Ureter (tissue), 1 donor: ENCODE measurements around the gene SSB. TPM values are rescaled to one million over a fixed set of nuclear protein-coding genes. Genes with fewer than 3 reads are reported as not detected.
A peak's percentile ranks its signal among the peaks of the same experiment; 100 is the strongest.
"Not testable (repeated sequence)": the region's sequence is repeated elsewhere in the genome, so short reads cannot be mapped to it uniquely, and the experiment has no call there.

Experiments
- DNase-seq: peaks from one replicate; pipeline ENCODE4 v3.0.0-alpha.2; 2020; ENCODE audit warnings: low spot score
- total RNA-seq: library from RNA; stranded (reverse); gene quantifications from one replicate; pipeline ENCODE4 v1.2.4, GENCODE V29; 2023
- donor health status: DM: yes; HTN: yes; CAD: no.

The SSB gene
- 87.6 TPM for total RNA-seq

DNA sequence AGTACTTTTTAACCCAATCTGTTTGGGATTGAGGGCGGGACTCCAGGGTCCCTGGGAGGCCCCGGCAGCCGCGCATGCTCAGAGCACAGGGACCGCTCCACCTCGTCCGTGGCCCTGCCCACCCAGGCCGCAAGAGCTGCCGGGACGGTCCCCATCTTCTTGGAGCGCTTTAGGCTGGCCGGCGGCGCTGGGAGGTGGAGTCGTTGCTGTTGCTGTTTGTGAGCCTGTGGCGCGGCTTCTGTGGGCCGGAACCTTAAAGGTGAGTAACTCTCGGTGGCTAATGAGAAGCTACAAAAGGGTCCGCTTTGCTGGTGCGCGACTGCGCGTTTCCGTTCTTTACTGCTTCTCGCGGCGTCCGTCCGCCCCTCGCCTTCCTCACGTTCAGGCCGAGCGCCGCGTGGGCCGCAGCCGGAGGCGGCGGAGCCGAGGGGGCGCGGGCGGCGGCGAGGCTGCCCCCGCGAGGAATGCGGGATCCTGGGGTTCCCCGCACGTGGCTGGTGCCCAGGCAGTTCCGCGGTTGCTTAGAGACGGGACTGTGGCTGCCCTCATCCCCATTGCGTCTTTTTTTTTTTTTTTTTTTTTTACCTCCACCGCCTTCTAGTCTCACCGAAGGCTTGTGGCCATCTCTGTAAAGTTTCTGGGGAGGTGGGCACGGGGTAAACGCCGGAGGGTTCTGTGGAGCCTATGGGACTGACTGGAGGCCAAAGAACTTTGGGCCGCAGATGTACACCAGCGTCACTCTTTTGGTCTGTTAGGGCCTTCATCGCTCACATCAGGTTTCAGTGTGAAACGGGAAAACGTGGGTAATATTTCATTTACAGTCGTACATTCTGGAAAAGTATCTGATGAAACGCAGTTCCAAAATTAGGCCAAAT, at the start of gene SSB:
Gene SSB, plus strand, starts transcription at position 154 of the 875 bp plus-strand sequence. CDS start 2,090 bp downstream, outside the sequence.
- DNase-seq: peak; percentile 94

DNA sequence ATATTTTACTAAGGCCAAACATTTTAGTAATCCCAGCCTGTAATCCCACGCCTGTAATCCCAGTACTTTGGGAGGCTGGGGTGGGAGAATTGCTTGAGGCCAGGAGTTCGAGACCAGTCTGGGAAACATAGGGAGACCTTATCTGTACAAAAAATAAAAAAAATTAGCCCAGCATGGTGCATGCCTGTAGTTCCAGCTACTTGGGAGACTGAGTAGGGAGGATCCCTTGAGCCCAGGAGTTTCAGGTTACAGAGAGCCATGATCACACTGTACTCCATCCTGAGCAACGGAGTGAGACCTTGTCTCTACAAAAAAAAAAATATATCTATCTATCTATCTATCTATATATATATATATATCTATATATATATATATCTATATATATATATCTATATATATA, 45.9 kb upstream of the SSB start:
- DNase-seq: no peak

DNA sequence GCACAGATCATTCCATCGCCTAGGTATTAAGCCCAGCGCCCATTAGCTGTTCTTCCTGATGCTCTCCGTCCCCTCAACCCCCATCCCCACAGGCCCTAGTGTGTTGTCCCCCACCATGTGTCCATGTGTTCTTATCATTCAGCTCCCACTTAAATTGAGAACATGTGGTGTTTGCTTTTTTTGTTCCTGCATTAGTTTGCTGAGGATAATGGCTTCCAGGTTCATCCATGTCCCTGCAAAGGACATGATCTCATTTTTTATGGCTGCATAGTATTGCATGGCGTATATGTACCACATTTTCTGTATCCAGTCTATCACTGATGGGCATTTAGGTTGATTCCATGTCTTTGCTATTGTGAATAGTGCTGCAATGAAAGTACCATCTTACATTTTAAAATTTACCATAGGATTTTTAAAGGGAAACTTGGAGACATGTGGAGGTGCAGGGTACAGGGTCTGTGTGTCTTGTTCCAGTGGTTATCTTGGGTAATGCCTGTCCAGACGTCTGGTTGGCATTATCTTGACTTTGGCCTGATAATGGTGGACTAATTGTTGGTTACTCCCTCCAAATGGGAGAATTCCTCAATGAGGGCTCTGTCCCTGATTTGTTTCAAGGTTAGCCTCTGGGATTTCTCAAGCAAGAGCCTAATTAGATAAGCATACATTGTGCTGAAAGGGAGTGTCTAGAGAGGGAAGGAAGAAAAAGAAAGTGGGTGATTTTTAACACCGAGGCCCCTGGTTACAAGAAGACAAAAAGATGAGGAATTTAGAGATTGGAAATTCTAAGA, 43.4 kb upstream of the SSB start:
- no peak for DNase-seq

DNA sequence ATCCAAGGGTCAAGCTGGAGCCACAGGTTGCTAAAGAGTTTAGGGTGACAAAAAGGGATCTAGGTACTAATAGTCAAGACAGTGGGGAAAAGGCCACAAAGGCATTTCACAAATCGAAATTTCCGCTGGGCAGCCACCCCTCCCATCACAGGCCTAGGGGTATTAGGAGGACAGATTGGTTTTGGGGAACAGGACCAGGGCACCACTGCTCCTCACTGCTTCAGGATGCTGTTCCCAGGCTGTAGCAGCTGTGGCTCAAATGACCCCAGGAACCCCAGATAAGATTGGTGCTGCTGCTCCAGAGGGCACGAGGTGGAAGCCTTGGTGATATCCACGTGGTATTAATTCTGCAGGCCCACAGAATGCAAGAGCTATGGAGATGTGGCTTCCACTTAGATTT, 42.3 kb upstream of the SSB start:
- DNase-seq: no peak

DNA sequence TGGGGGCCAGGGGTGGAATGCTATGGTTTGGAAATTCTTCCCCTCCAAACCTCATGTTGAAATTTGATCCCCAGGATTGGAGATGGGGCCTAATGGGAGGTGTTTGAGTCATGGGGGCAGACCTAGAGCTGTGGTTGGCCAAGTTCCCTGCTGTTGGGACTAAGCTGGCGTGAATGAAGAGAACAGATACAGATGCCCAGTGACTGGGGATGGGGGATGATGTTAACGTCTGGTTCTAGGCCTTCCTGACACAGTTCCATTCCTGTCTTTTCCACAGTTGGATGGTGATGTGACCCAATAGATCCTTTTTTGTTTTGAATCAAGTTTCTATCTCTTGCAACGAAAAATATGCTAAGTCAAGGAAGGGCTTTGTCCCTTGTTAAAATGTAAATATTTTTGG, 41.3 kb upstream of the SSB start:
- DNase-seq: no peak

DNA sequence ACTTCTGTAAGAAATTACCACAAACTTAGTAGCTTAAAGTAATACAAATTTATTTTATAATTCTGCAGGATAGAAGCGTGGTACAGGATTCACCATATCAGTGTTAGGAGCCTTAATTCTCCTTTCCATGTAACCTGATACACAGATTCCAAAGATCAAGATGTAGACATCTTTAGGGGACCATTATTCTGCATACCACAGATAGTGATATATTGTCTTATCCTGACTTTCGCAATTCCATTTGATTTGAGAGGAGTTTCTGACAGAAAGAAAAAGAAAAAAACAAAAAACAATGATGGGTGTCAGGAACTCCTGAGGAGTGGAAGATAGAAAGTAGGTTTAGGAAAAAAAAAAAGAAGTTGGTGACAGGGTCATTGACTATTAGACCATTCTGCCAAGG, 40.9 kb upstream of the SSB start:
- no peak for DNase-seq

DNA sequence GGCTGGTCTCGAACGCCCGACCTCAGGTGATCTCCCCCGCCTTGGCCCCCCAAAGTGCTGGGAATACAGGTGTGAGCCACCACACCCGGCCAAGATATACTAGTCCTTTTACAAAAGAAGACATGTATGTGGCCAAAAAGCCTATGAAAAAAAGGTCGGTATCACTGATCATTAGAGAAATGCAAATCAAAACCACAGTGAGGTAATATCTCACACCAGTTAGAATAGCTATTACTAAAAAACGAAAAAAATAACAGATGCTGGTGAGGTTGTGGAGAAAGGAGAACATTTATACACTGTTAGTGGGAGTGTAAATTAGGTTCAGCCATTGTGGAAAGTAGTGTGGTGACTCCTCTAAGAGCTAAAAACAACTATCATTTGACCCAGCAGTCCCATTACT, 38.7 kb upstream of the SSB start:
- DNase-seq: no peak

DNA sequence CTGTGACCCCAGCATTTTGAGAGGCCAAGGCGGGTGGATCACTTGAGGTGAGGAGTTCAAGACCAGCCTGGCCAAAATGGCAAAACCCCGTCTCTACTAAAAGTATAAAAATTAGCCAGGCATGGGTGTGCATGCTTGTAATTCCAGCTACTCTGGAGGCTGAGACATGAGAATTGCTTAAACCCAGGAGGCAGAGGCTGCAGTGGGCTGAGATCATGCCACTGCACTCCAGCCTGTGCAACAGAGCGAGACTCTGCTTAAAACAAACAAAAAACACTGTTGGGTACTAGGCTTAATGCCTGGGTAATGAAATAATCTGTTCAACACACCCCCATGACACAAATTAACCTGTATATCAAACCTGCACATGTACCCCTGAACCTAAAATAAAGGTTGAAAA, 37.9 kb upstream of the SSB start:
- not testable (repeated sequence) for DNase-seq

DNA sequence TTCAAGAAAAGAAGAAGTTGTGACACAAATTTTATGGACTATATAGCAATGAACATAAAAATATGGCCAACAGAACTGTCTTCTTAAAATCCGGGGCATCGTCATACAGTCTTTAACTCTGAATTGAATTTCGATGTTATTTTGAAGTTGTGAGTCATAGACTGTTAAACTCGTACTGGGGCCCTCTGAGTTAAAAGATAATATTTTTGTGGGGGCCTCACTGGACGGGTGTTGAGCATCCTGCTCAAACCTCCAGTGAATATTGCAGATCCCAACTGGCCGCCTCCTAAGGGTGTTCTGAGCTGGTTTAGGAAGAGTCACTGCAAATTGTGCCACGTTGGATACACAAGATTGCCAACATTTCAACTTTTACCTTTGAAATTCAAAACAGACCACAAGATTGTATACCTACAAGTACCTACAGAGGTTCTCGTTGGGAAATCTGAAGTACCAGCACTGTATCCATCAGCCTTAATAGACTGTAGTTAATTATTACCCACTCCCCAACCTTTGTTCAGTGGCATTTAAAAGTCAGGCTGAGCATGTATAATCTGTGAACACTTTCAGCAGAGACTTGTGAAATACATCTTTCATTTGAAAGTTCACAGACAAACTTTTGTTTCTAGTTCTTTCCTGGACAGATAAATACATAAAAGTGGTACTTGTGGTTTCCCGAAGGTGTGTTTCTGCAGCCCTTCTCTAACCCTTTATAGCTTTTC, 37.3 kb upstream of the SSB start:
- no peak for DNase-seq

DNA sequence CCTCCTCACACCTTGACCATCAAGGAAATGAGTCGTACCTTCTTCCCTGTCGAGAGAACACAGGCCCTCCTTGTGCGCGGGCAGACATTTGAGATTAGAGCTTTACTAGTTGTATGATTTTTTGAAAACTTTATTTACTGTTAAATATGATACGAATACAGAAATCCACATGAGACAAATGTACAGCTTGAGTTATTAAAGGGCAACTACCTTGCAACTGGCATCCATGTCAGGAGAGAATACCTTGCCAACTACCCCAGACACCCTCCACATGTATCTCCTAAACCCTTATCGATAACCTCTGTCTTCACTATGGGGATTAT, 36.7 kb upstream of the SSB start:
- DNase-seq: no peak

DNA sequence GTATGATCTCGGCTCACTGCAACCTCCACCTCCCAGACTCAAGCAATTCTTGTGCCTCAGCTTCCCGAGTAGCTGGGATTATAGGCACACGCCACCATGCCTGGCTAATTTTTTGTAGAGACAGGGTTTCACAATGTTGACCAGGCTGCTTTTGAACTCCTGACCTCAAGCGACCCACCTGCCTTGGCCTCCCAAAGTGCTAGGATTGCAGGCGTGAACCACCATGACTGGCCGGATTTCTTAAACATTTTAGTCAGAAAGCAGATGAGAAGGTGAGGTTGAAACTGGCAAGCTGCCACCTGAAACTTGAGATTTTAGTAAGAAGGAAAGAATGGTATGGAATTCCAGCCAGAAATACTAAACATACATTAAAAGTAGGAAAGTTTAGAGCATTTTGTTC, 33.1 kb upstream of the SSB start:
- no peak for DNase-seq

DNA sequence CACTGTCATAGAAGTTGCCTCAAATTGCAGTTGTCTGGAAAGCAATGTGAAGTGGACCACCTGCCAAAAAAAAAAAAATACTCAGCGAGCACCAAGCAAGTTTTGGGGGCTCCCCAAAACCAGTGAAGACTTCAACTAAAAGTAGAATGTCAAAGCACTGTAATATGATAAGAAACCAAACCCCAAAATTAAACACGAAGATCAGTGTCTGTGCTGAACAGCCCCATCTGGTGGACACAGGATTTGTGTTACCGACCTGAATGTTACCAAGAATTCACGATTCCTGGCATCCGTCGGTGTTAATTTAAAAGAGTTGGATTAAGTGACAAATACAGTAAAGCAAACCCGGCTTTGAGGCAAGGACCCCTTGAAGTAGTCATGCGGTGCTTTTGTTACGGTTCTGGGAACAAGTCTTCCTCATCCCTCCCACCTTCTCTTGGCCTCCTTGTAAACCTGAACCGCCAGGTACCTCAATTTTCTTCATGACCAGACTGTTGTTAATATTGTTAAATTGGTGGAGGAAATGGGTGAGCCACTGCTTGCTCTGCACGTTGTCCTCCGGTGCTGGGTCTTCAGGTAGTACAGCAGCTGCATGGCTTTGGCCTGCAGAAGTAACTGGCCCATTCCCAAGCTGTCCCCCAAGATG, 31.3 kb upstream of the SSB start:
- DNase-seq: peak; percentile 54

DNA sequence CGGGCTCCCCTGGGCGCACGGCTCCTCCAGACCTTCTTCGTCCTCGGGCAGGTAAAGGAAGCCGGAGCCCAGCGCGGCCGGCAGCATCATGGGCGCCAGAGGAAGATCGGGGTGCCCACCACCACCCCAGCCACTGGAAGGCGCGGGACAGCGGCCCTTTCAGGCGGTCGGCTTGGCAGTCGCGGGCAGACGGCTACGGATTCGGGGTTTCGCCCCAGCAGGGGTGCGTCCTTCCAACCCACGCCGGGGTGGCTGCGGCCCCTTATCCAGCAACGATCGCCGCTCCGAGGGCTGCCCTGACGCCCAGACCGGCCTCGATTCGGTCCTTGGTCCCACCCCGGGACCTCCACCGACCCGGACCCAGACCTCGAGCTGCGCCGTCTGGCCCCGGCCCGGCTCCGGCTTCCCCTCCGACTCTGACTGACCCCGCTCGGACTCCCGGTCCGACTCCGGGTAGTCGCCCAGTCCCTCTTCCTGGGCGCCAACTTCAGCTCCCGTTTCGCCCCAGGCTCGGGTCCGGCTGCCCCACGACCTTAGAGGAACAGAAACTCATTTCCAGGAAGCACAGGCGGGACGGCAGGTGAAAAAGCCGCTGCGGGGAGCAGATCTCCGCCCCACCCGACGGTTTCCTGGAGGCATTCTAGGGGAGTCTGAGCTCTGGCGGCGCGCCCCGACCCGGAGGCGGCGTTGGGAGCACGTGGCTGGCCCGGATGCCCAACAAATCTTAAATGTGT, 30.2 kb upstream of the SSB start:
- peak; percentile 44 for DNase-seq

DNA sequence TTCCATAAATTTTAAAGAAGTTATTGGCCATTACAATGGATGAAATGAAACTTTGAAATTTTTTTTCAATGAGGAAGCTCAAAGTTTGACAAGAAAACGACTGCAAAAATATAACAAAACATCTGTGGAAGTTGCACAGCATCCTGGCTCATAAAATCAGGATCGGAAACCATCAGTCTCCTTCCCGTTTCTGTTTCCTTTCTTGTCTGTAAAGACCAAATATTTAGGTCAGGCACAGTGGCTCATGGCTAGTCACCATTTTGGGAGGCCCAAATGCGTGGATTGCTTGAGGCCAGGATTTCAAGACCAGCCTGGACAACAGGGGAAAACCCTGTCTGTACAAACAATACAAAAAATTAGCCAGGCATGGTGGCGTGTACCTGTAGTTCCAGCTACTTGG, 27.6 kb upstream of the SSB start:
- DNase-seq: no peak

DNA sequence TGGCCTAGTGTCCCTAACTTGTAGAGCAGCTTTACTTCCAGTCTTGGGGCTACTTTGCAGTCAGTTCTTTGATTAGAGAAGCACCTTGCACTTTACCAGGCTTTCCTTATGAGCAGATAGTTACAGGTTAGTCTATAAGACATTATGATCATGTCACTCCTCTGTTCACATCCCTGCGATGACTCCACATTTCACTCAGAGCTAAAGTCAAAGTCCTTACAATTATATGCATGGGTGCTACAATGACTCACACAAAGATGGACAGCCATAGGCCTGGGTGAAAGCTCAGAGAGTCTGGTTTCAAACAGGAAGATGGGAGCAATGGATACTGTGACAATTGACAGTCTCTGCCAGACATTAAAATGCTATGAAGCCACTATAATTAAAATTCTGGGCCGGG, 27.1 kb upstream of the SSB start:
- DNase-seq: no peak

DNA sequence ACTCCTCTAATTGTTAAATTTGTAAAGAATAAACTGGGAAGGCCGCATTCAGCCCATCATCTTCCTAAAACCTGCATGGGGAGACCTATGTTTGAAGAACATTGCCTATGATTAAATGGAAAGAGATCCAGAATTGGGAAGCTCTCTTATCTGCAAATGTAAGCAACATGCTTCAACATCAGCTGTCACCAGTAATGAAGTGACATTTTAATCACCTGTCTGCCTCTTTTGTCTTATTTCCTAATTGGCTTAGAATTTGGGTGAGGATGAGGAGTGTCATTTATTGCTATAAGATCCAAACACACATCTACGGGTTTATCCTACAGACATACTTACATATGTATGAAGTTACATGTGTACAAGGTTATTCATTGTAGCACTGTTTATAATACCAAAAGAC, 26.0 kb upstream of the SSB start:
- DNase-seq: no peak

DNA sequence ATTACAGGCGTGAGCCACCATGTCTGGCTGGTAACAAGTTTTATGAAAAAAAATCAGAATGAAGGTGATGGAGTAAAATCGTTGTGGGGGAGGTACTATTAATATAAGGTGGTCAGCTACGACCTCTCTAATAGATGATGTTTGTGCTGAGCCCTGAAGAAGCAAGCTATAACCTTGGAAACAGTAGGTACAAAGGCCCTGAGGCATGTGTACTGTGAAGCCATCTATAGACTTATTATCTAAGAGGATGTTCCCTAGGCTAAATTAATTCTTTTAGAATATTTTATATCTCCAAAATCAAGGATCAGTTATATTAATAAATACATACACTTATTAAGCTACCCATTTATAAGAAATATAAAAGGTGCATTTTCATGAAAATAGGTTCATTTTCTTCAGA, 23.3 kb upstream of the SSB start:
- no peak for DNase-seq

DNA sequence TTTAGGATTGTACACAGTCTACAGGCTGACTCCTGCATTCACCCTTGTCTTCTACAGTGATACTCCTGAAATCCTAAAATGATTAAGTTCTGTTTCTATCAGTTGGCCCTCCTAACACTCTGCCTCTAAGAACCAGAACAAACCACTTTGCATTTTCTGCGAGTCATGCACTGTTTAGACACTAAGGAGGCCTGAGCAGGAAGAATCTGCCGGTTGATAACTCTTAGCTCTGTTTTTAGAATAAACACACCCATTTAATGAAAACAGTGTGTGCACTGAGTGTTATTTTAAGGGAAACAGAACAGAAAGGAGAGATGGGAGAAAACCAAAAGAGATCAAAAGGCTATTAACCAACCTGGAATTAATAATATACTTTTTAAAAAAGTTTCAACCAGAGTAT, 22.9 kb upstream of the SSB start:
- DNase-seq: no peak

DNA sequence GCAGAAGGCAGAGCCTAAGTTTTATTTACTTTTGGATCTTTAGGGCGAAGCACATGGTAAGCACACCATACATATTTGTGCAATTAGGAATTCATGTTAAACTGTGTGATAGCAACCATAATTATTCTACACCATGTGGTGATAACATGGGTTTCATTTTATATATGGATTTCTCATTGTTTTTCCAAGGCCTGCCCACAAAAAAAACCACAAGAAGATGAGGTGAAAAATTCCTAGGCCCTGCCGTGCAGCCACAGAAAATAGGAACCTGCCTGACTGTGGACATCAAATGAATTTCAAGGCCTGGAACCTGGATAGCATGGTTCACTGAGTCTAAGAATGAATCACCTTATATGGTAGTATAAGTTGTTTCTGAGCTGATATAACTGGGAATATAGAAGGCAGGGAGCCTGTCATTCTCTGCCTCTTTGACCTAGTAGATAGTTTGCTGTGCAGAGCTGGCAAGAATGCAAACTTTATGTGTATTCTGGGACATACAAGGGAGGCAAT, 22.4 kb upstream of the SSB start:
- DNase-seq: no peak

DNA sequence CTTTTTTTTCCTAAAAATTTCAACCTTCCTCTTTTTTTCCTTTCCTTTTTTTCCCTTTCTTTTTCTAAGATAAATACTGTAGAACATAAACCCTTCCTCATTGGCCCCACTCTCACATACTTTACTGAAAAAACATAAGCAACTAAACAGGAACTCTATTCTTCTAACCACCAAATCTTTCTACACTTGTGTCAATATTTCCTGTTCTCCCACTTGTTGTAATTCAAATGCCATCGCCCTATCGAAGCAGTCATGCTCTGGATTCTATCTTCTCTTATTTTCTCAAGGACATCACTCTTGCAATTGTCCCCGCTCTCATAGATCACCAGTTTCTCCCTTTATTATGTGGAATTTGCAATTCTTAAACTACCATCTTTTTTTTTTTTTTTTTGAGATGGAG, 20.2 kb upstream of the SSB start:
- DNase-seq: no peak
